GM23248 (cell line): ENCODE results near the gene PPP2R2B.

ENCODE experiments used
- EZH2 ChIP-seq: fragments of 200-600 bp; sonication (generic); IDR thresholded peaks from 2 replicates; pipeline ENCODE4 v1.6.1; 2018; ENCODE audit warnings: antibody characterized with exemption, mild to moderate bottlenecking; ENCODE audit not compliant: insufficient read depth, poor library complexity, severe bottlenecking
- EZH2phosphoT487 ChIP-seq: fragments of 200-600 bp; sonication (generic); IDR thresholded peaks from 2 replicates; pipeline ENCODE4 v1.6.1; 2018; ENCODE audit warnings: antibody characterized with exemption, moderate library complexity, mild to moderate bottlenecking, low read depth; ENCODE audit not compliant: insufficient read depth

GRCh38 chr5:146683861-146684260 is 194.7 kb downstream of the PPP2R2B start:
- TF ChIP-seq EZH2 (no peak), EZH2phosphoT487 (no peak)
